IPS-20b (cell line): ENCODE data around the gene FAHD2B.
"Not testable (repeated sequence)": the region's sequence is repeated elsewhere in the genome, so short reads cannot be mapped to it uniquely, and the experiment has no call there.

ENCODE experiments used
- H3K27ac ChIP-seq: one replicate; pipeline ENCODE4 v1.5.1; 2013; ENCODE audit warnings: low read length
- H3K27me3 ChIP-seq: 2 replicates; pipeline ENCODE4 v1.6.1; 2013; ENCODE audit warnings: mild to moderate bottlenecking, low read length, inconsistent platforms; ENCODE audit not compliant: insufficient read depth
- H3K36me3 ChIP-seq: 2 replicates; pipeline ENCODE4 v1.6.1; 2013; ENCODE audit warnings: low read depth, mild to moderate bottlenecking, inconsistent platforms, low read length, moderate library complexity; ENCODE audit not compliant: insufficient read depth
- H3K4me1 ChIP-seq: 2 replicates; pipeline ENCODE4 v1.6.1; 2013; ENCODE audit warnings: mild to moderate bottlenecking, control low read depth, inconsistent platforms, low read length, moderate library complexity; ENCODE audit not compliant: insufficient read depth
- H3K4me3 ChIP-seq: 2 replicates; pipeline ENCODE4 v1.5.1; 2013; ENCODE audit warnings: mild to moderate bottlenecking, low read length, inconsistent platforms
- H3K9ac ChIP-seq: 2 replicates; pipeline ENCODE4 v1.6.1; 2013; ENCODE audit warnings: low read depth, mild to moderate bottlenecking, inconsistent platforms, low read length, moderate library complexity
- H3K9me3 ChIP-seq: 2 replicates; pipeline ENCODE4 v1.6.1; 2013; ENCODE audit warnings: mild to moderate bottlenecking, low read depth, low read length, inconsistent platforms; ENCODE audit not compliant: insufficient read depth

FAHD2B gene

DNA sequence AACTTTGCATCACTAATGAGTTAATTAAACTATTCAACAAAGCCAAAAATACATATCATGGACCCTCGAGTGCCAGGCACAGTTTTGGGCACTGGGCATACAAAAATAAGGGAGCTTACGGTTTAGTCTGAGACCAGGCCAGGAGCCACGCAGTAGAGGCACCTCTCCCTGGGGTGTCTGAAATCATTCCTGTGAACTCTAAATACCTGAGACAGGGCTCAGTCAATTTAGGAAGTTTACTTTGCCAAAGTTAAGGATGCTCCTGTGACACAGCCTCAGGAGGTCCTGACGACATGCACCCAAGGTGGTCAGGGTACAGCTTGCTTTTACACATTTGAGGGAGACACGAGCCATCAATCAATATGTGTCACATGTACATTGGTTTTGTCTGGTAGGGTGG is 28.7 kb downstream of the FAHD2B start:
- not testable (repeated sequence) for H3K4me3 ChIP-seq, H3K4me1 ChIP-seq, H3K9ac ChIP-seq, H3K36me3 ChIP-seq, H3K27ac ChIP-seq, H3K27me3 ChIP-seq, H3K9me3 ChIP-seq

DNA sequence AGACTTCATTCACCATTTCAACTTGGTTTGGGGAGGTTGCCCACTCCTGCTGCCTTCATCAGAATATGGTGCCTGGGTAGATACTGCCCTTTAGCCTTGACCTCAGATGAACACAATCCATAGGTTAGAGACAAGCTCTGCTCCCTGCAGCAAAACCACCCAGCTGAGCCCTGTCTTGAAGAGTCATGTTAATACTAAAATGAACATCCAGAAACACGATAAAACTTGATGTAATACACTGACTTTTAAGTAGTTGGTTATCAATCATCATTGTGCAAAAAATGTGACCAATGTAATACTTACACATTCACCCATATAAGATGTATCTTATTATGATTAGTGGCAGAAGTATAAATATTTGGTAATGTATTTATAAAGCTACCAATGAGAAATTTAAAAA is 32.7 kb downstream of the FAHD2B start:
- not testable (repeated sequence) for H3K4me1 ChIP-seq, H3K27me3 ChIP-seq

DNA sequence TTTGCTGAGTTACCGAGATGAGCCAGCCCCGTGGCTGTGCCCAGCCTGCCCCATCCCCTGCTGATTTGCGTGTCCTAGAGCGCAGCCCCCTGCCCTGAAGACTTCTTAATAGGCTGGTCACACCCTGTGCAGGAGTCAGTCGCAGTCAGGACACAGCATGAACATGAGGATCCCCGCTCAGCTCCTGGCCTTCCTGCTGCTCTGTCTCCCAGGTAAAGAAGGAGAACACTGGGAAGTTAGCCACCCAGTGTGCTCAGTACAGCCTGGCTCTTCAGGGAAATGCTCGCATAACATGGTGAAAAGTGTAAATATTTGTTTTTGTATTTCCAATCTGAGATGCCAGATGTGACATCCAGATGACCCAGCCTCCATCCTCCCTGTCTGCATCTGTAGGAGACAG is 34.9 kb downstream of the FAHD2B start:
- H3K36me3 ChIP-seq, H3K4me1 ChIP-seq, H3K4me3 ChIP-seq, H3K9me3 ChIP-seq, H3K27ac ChIP-seq, H3K27me3 ChIP-seq, H3K9ac ChIP-seq: not testable (repeated sequence)

More for the DNA sequence above, 32.7 kb downstream of the FAHD2B start:
- not testable (repeated sequence) for H3K27ac ChIP-seq, H3K9me3 ChIP-seq, H3K9ac ChIP-seq, H3K4me3 ChIP-seq, H3K36me3 ChIP-seq

DNA sequence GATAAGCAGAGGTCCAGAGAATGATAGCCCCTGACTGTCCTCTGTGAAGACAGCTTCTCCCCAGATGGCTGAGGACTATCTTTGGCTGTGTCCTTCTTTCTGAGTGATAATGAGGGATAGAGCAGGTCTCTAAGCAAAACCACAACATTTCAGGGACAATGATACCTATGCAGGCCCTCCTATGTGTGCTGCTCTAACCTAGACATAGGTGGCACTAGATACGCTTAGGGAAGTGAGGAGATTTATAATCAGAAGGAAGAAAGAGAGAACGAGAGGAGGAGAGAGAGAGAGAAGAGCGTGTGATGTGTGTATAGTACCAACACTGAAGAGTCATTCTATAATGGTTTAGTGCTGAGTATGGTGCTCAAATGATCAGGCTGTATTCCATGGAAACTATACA is 38.5 kb downstream of the FAHD2B start:
- not testable (repeated sequence) for H3K9ac ChIP-seq, H3K27ac ChIP-seq, H3K36me3 ChIP-seq, H3K9me3 ChIP-seq, H3K27me3 ChIP-seq, H3K4me1 ChIP-seq, H3K4me3 ChIP-seq

DNA sequence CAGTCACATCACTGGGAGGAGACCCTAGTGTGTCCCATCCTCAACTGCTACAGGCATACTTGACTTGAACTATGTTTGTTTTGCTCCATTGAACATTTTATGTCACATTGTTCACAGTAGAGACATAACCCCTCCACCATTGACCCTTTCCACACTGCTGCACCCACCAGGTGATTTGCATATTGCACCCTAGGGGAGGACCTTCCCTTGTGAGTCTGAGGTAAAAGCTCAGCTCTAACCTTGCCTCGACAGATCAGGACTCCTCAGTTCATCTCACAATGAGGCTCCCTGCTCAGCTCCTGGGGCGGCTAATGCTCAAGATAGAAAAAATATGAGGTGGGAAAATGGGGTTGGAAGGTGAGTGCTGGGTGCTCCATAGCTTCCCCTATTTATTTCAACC is 44.6 kb downstream of the FAHD2B start:
- not testable (repeated sequence) for H3K27ac ChIP-seq, H3K9me3 ChIP-seq, H3K4me3 ChIP-seq, H3K4me1 ChIP-seq, H3K36me3 ChIP-seq, H3K9ac ChIP-seq, H3K27me3 ChIP-seq

DNA sequence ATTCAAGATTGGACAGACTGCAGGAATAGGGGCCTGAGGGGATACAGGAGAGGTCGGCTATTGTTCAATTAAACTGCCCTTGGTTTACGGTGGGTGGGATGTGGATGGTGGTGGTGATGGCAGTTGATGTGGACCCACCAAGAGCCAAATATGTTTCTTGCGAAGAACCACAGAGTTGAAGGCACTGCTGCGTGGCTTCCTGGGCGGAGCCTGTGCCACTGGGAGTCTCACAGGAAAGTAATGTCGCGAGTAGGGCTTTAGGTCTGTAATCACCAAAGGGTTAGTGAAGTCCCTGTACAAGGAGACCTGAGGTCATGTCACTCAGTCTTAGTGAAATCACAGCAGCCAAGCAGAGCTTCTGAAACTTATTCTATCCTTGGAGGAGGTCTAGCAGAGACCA is 46.2 kb downstream of the FAHD2B start:
- H3K9ac ChIP-seq, H3K27ac ChIP-seq, H3K36me3 ChIP-seq, H3K9me3 ChIP-seq, H3K4me1 ChIP-seq, H3K4me3 ChIP-seq, H3K27me3 ChIP-seq: not testable (repeated sequence)

DNA sequence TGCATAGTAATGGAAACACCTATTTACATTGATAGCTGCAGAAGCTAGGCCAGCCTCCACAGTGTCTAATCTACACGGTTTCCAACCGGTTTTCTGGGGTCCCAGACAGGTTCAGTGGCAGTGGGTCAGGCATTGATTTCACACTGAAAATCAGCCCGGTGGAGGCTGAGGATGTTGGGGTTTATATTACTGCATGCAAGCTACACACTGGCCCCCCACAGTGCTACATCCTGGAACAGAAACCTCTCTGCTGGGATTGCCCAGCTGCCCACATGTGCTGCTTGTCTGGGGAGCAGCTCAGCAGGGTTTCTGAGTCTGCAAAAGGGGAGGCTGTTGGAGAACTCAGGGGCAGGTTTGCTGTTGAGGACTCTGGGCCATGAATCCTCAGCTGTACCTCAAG is 48.0 kb downstream of the FAHD2B start:
- not testable (repeated sequence) for H3K4me3 ChIP-seq, H3K9me3 ChIP-seq, H3K27me3 ChIP-seq, H3K4me1 ChIP-seq, H3K36me3 ChIP-seq, H3K27ac ChIP-seq, H3K9ac ChIP-seq

DNA sequence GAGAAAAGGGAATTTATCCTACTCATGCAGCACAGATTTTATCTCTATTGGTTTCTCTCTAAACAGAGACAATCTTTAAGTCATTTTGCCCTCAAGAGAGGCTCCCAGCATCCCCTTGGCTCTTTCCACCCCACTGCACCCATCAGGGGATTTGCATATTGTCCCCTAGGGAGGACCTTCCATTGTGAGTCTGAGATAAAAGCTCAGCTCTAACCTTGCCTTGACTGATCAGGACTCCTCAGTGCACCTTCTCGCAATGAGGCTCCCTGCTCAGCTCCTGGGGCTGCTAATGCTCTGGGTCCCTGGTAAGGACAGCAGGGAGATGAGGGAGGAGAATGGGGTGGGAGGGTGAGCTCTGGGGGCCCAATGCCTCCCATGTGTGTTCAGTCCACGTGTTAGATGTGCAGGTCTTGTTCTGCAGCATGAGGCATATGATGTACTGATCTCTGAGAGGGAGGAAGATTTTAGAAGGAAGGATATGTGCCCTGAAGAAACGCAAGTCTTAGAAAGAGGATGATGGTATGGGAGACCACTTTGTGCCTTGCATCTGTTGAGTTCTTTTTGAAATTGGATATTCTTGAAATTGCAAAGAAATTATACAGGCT is 48.7 kb downstream of the FAHD2B start:
- not testable (repeated sequence) for H3K27me3 ChIP-seq, H3K4me3 ChIP-seq, H3K36me3 ChIP-seq, H3K4me1 ChIP-seq, H3K9ac ChIP-seq, H3K27ac ChIP-seq, H3K9me3 ChIP-seq
